OCI-LY1 (cell line): ENCODE data around the gene ERMARD.

Source experiments
- H2AFZ ChIP-seq: fragments of 200-600 bp; sonication (generic), shearing (Covaris generic); 2 replicates; pipeline ENCODE4 v1.6.0; 2014; ENCODE audit warnings: antibody characterized with exemption, mild to moderate bottlenecking, low read length
- H3F3A ChIP-seq: fragments of 200-600 bp; sonication (generic), shearing (Covaris generic); 2 replicates; pipeline ENCODE4 v1.6.0; 2014; ENCODE audit warnings: mild to moderate bottlenecking, antibody characterized with exemption, low read length, moderate library complexity; ENCODE audit not compliant: insufficient read depth
- H3K27ac ChIP-seq: fragments of 200-600 bp; sonication (generic); 2 replicates; pipeline ENCODE4 v1.5.1; 2014; ENCODE audit warnings: low read length, mixed run types, mild to moderate bottlenecking, low read depth; ENCODE audit not compliant: poor library complexity, severe bottlenecking
- H3K27me3 ChIP-seq: fragments of 200-600 bp; sonication (generic); 2 replicates; pipeline ENCODE4 v1.6.0; 2014; ENCODE audit warnings: antibody characterized with exemption, mild to moderate bottlenecking, low read length, moderate library complexity; ENCODE audit not compliant: insufficient read depth
- H3K36me3 ChIP-seq: fragments of 200-600 bp; sonication (generic); 2 replicates; pipeline ENCODE4 v1.6.1; 2014; ENCODE audit warnings: mild to moderate bottlenecking, antibody characterized with exemption, low read length, moderate library complexity, mixed read lengths; ENCODE audit not compliant: insufficient read depth
- H3K4me1 ChIP-seq: fragments of 200-600 bp; sonication (generic); 2 replicates; pipeline ENCODE4 v1.5.1; 2014; ENCODE audit warnings: mild to moderate bottlenecking, low read length, moderate library complexity; ENCODE audit not compliant: insufficient read depth, severe bottlenecking
- H3K4me2 ChIP-seq: fragments of 200-600 bp; sonication (generic), shearing (Covaris generic); 2 replicates; pipeline ENCODE4 v1.6.1; 2014; ENCODE audit warnings: low read length
- H3K4me3 ChIP-seq: fragments of 200-600 bp; sonication (generic); 2 replicates; pipeline ENCODE4 v1.5.1; 2014; ENCODE audit warnings: low read length, low read depth, mild to moderate bottlenecking, mixed read lengths; ENCODE audit not compliant: poor library complexity, severe bottlenecking
- H3K79me2 ChIP-seq: fragments of 200-600 bp; shearing (Covaris generic); 2 replicates; pipeline ENCODE4 v1.6.1; 2016; ENCODE audit warnings: mixed run types, low read length, mixed read lengths; ENCODE audit not compliant: insufficient read depth
- H3K9ac ChIP-seq: fragments of 200-600 bp; sonication (generic), shearing (Covaris generic); 2 replicates; pipeline ENCODE4 v1.6.1; 2014; ENCODE audit warnings: mild to moderate bottlenecking, low read length, mixed read lengths
- H3K9me2 ChIP-seq: fragments of 200-600 bp; sonication (generic), shearing (Covaris generic); 2 replicates; pipeline ENCODE4 v1.6.1; 2014; ENCODE audit warnings: low read depth, mild to moderate bottlenecking, low read length, mixed read lengths
- H3K9me3 ChIP-seq: fragments of 200-600 bp; shearing (Covaris generic); 2 replicates; pipeline ENCODE4 v1.6.1; 2014; ENCODE audit warnings: low read length, mixed read lengths
- H4K20me1 ChIP-seq: fragments of 200-600 bp; sonication (generic), shearing (Covaris generic); 2 replicates; pipeline ENCODE4 v1.6.0; 2016; ENCODE audit warnings: mild to moderate bottlenecking, low read length; ENCODE audit not compliant: insufficient read depth
- EZH2 ChIP-seq: fragments of 200-600 bp; sonication (generic), shearing (Covaris generic); IDR thresholded peaks from 2 replicates; pipeline ENCODE4 v1.8.0; 2017; ENCODE audit warnings: borderline replicate concordance, mixed run types, mild to moderate bottlenecking, antibody characterized with exemption, low read length, moderate library complexity, mixed read lengths
- TF ChIP-seq, protein P1 (sequence below): fragments of 200-600 bp; sonication (generic), shearing (Covaris generic); IDR thresholded peaks from 2 replicates; pipeline ENCODE4 v1.5.1; 2017; ENCODE audit warnings: mild to moderate bottlenecking, antibody characterized with exemption, low read length, moderate library complexity, mixed read lengths

Gene ERMARD

DNA sequence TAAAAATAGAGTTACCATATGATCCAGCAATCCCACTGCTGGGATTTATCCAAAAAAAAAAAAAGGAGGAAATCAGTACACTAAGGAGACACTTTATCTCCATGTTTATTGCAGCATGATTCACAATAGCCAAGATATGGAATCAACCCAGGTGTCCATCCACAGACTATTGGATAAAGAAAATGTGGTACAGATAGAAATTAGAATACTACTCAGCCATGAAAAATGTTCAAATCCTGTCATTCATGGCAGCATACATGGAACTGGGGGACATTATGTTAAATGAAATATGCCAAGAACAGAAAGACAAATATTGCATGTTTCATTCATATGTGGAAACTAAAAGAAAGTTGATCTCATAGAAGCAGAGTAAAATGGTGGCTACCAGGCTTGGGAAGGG, 75.3 kb downstream of the ERMARD start:
- Histone ChIP-seq H3K27ac (no peak overlapping the region), H3K27me3 (no peaks in the 10 kb centered on the region), H3F3A (no peaks in the 10 kb centered on the region), H3K9ac (no peak overlapping the region), H2AFZ (no peak overlapping the region), H3K36me3 (no peaks in the 10 kb centered on the region), H3K4me3 (no peak overlapping the region), H3K4me2 (no peak overlapping the region), H3K4me1 (no peaks in the 10 kb centered on the region), H3K9me2 (no peaks in the 10 kb centered on the region), H3K9me3 (no peaks in the 10 kb centered on the region), H4K20me1 (no peaks in the 10 kb centered on the region), H3K79me2 (no peaks in the 10 kb centered on the region)
- TF ChIP-seq EZH2, result no peak
- TF ChIP-seq, protein P1, sequence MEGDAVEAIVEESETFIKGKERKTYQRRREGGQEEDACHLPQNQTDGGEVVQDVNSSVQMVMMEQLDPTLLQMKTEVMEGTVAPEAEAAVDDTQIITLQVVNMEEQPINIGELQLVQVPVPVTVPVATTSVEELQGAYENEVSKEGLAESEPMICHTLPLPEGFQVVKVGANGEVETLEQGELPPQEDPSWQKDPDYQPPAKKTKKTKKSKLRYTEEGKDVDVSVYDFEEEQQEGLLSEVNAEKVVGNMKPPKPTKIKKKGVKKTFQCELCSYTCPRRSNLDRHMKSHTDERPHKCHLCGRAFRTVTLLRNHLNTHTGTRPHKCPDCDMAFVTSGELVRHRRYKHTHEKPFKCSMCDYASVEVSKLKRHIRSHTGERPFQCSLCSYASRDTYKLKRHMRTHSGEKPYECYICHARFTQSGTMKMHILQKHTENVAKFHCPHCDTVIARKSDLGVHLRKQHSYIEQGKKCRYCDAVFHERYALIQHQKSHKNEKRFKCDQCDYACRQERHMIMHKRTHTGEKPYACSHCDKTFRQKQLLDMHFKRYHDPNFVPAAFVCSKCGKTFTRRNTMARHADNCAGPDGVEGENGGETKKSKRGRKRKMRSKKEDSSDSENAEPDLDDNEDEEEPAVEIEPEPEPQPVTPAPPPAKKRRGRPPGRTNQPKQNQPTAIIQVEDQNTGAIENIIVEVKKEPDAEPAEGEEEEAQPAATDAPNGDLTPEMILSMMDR, result no peak

DNA sequence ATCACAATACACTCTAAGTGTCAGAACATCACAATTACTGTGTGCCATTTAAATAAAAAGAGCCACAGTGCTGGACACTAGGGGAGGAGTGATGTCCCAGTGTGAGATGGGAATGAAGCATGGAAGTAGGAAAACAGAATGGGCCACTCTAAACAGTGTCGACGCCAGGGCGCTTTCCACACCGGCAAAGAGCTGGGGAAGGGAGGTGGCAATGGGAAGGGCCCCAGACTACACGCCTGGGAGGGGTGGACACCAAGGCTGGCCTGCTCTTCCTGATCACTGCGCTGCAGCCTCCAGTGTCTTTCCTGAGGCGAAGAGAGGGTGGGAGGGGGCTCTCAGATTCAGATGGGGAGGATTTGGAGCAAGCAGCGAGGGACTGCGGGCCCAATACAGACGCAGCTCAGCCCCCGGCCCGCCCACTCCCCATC, 75.9 kb downstream of the ERMARD start:
- no peaks in the 10 kb centered on the region for H3K9me2 ChIP-seq
- H3K79me2 ChIP-seq, result no peaks in the 10 kb centered on the region
- no peak overlapping the region for H3K27ac ChIP-seq
- H3K4me1 ChIP-seq, result no peaks in the 10 kb centered on the region
- no peaks in the 10 kb centered on the region for H3K9me3 ChIP-seq
- H3K36me3 ChIP-seq, result no peaks in the 10 kb centered on the region
- no peaks in the 10 kb centered on the region for H3F3A ChIP-seq
- H4K20me1 ChIP-seq, result no peaks in the 10 kb centered on the region
- no peak overlapping the region for H3K4me2 ChIP-seq
- H2AFZ ChIP-seq, result no peak overlapping the region
- H3K9ac ChIP-seq, result no peak overlapping the region
- no peaks in the 10 kb centered on the region for H3K27me3 ChIP-seq
- H3K4me3 ChIP-seq, result no peak overlapping the region
- TF ChIP-seq, protein P1, result no peak
- no peak for TF ChIP-seq EZH2

DNA sequence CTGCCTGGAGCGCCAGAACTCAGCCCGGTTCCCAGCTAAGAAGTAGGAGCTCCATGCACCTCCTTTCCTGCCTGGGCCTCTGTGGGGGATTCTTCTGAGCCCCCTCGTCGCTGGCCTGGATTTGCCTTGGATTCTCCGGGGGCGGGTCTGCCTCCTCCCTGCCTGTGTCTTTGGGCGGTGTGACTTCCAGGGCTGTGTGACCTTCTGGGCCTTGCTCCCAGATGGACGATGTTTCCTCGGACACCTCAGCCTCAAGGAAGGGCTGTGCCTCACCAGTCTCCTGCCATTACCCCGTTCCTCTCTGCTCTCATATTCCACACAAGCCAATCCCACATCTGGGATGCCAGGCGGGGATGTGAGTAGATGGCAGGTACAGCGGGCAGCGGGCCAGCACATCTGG, 76.8 kb downstream of the ERMARD start:
- H3K36me3 ChIP-seq, result no peaks in the 10 kb centered on the region
- H4K20me1 ChIP-seq, result no peaks in the 10 kb centered on the region
- no peak overlapping the region for H3K4me2 ChIP-seq
- no peaks in the 10 kb centered on the region for H3K79me2 ChIP-seq
- no peaks in the 10 kb centered on the region for H3K27me3 ChIP-seq
- no peak overlapping the region for H3K27ac ChIP-seq
- H3K9me3 ChIP-seq, result no peaks in the 10 kb centered on the region
- H2AFZ ChIP-seq, result no peak overlapping the region
- no peaks in the 10 kb centered on the region for H3K9me2 ChIP-seq
- no peak for TF ChIP-seq EZH2
- TF ChIP-seq, protein P1, result no peak
- no peaks in the 10 kb centered on the region for H3F3A ChIP-seq
- no peak overlapping the region for H3K4me3 ChIP-seq
- H3K9ac ChIP-seq, result no peak overlapping the region
- no peaks in the 10 kb centered on the region for H3K4me1 ChIP-seq
